ENCODE data around the gene PTGER4.

The PTGER4 gene

DNA sequence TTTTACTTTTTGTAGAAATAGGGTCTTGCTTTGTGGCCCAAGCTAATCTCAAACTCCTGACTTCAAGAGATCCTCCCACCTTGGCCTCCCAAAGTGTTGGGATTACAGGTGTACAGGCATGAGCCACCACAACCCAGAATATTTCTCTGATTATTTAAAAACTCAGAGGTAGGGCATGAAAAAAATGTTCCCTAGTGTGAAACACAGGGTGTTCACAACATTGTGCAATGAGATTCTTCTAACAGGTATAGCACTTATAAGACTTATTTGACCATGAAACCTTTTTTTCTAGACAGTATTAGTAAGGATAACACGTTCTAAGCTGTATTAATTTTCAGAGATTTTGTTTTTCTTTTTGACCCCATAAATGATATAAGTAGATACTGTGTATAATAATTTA, 13.1 kb upstream of the PTGER4 start:
- Histone ChIP-seq H3K36me3 (ENCODE audit: insufficient read depth) (no peaks in the 10 kb centered on the region), H3K4me1 (ENCODE audit: low read depth, poor library complexity, severe bottlenecking) (no peaks in the 10 kb centered on the region), H3K27ac (no peak overlapping the region), H3K9ac (no peak overlapping the region), H3K4me2 (no peak overlapping the region), H3K4me3 (IDR thresholded peaks at IDR 0.05; ENCODE audit: insufficient read depth, low read depth, low read length) (no peak overlapping the region), H4K20me1 (ENCODE audit: insufficient read depth) (no peaks in the 10 kb centered on the region), H2AFZ (ENCODE audit: low read depth) (no peak overlapping the region), H3K79me2 (ENCODE audit: insufficient read depth, low read depth) (no peaks in the 10 kb centered on the region), H3K27me3 (ENCODE audit: insufficient read depth, low read depth) (no peaks in the 10 kb centered on the region)
- TF ChIP-seq CTCF (conservative IDR thresholded peaks at IDR 0.05; ENCODE audit: low read depth, low read length) = no peak

GRCh38 chr5:40667161-40667663, 12.5 kb upstream of the PTGER4 start:
- Histone ChIP-seq H3K4me2 (no peak overlapping the region), H3K9ac (no peak overlapping the region)

DNA sequence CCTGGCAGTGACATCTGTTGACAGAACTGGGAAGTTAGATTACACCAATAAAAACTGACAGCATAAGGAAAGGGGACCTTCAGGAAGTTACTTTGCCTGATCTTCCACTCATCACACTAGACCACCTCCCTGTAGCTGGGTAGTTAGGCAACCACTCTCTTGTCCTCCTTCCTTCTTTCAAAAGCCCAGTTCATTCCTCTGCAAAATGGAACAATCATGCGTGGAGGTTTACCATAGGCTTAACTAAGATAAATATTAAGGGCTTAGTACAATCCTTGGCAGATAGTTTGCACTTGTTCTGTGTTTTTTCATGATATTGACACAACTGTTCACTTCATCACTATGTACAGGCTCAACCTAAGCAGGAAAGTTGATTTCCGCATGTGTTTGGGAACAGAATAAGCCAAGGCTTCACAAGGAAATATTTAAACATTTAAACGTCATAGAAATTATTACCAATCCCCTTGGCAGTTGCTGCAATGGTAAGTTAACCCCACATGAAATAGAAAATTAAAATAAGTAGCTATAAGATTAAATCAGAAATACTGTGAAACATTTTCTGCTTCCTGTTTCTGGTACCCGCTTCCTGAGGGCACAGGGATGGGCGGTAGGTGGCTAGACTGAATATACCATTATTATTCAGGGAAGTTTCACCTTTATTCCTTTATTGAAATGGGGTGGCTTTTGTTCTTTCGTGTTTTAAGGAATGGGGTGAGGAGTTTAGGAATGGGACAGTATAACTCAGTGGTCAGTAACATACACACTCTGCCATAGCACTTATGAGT, 9.9 kb upstream of the PTGER4 start:
- Histone ChIP-seq H4K20me1 (ENCODE audit: insufficient read depth) (no peaks in the 10 kb centered on the region), H3K9ac (no peak overlapping the region), H3K4me3 (IDR thresholded peaks at IDR 0.05; ENCODE audit: insufficient read depth, low read depth, low read length) (no peak overlapping the region), H3K27ac (no peak overlapping the region), H3K4me2 (no peak overlapping the region), H3K4me1 (ENCODE audit: low read depth, poor library complexity, severe bottlenecking) (no peaks in the 10 kb centered on the region), H3K79me2 (ENCODE audit: insufficient read depth, low read depth) (no peaks in the 10 kb centered on the region), H3K36me3 (ENCODE audit: insufficient read depth) (no peaks in the 10 kb centered on the region), H2AFZ (ENCODE audit: low read depth) (no peak overlapping the region), H3K27me3 (ENCODE audit: insufficient read depth, low read depth) (no peaks in the 10 kb centered on the region)
- TF ChIP-seq CTCF (conservative IDR thresholded peaks at IDR 0.05; ENCODE audit: low read depth, low read length) = no peak

More at GRCh38 chr5:40667161-40667663, 12.5 kb upstream of the PTGER4 start:
- TF ChIP-seq CTCF (conservative IDR thresholded peaks at IDR 0.05; ENCODE audit: low read depth, low read length) = no peak
- Histone ChIP-seq H3K27me3 (ENCODE audit: insufficient read depth, low read depth) (no peaks in the 10 kb centered on the region), H3K79me2 (ENCODE audit: insufficient read depth, low read depth) (no peaks in the 10 kb centered on the region), H3K27ac (no peak overlapping the region), H2AFZ (ENCODE audit: low read depth) (no peak overlapping the region), H3K36me3 (ENCODE audit: insufficient read depth) (no peaks in the 10 kb centered on the region), H3K4me1 (ENCODE audit: low read depth, poor library complexity, severe bottlenecking) (no peaks in the 10 kb centered on the region), H3K4me3 (IDR thresholded peaks at IDR 0.05; ENCODE audit: insufficient read depth, low read depth, low read length) (no peak overlapping the region), H4K20me1 (ENCODE audit: insufficient read depth) (no peaks in the 10 kb centered on the region)

DNA sequence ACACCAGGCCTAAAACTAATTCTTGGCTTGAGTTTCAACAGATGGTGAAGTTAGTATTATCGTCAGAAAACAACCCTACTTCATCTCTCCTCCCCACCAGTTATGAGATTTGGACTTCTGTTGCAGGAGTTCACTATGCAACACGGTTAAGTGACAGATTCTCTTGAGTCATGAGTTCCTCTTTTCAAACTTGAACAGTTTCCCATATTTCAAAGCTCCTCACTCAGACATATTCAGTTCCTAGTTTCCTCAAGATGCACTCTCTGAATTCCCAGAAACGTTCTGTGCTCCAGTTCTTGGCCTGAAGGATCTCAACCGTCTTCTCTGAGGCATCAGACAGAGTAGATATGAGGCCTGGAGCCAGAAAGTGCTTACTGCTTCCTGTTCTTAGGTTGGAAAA, 7.3 kb upstream of the PTGER4 start:
- no peaks in the 10 kb centered on the region for H3K79me2 ChIP-seq (ENCODE audit: insufficient read depth, low read depth)
- no peaks in the 10 kb centered on the region for H3K27me3 ChIP-seq (ENCODE audit: insufficient read depth, low read depth)
- H3K36me3 ChIP-seq (ENCODE audit: insufficient read depth) = no peaks in the 10 kb centered on the region
- H2AFZ ChIP-seq (ENCODE audit: low read depth) = no peak overlapping the region
- no peak for TF ChIP-seq CTCF (conservative IDR thresholded peaks at IDR 0.05; ENCODE audit: low read depth, low read length)
- peaks cover 22% of the 10 kb centered on the region for H3K4me1 ChIP-seq (ENCODE audit: low read depth, poor library complexity, severe bottlenecking)
- H4K20me1 ChIP-seq (ENCODE audit: insufficient read depth) = no peaks in the 10 kb centered on the region
- H3K9ac ChIP-seq = no peak overlapping the region
- H3K4me2 ChIP-seq = no peak overlapping the region
- H3K4me3 ChIP-seq (IDR thresholded peaks at IDR 0.05; ENCODE audit: insufficient read depth, low read depth, low read length) = no peak overlapping the region
- H3K27ac ChIP-seq = no peak overlapping the region
